DOHH2 (cell line): Measurements from ENCODE around the gene IMPG2.

ENCODE experiments used
- CTCF ChIP-seq: fragments of 200-600 bp; sonication (generic); IDR thresholded peaks from one replicate; pipeline ENCODE4 v1.5.1; 2014; ENCODE audit warnings: antibody characterized with exemption, mild to moderate bottlenecking, low read depth, low read length; ENCODE audit not compliant: poor library complexity, severe bottlenecking
- EZH2phosphoT487 ChIP-seq: fragments of 200-600 bp; sonication (generic); IDR thresholded peaks from 2 replicates; pipeline ENCODE4 v1.6.1; 2017; ENCODE audit warnings: borderline replicate concordance, mild to moderate bottlenecking, antibody characterized with exemption, low read length, moderate library complexity, mixed read lengths

DNA sequence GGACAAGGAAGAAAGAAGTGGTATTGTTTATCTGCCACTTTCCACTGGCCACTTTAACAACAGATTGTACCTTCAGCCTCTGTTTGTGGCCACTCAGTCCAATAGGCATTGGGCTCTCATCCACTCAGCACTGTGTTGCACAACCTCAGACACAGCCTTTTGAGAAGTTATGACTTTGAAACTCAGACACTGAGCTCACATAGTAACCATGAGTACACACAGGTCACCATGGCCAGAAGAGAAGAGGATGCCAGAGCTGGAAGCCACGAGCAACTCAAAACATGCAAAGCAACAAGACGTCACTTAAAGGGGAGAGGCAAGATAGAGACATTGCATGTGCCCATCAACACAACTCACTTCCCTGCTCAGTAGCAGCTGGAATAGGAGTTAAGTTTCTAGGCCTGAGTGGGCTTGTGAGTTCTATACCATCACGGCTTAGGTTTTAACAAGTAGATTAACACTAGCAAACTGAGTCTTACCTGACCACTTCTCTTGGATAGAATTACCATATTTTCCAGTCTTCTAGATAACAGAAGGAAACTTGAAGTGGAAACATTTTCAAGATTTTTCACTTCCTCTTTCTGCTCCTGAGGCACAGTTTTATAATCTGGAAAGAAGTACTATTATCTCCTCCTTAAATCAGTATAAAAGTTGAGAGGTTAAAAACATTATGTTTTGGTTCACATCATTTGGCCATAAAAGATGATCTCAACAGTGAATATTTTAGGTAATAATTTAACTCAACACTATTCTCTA lies 103.5 kb downstream of the IMPG2 start:
- TF ChIP-seq CTCF (no peak), EZH2phosphoT487 (no peak)
